ENCODE results near the gene CCDC183.

DNA sequence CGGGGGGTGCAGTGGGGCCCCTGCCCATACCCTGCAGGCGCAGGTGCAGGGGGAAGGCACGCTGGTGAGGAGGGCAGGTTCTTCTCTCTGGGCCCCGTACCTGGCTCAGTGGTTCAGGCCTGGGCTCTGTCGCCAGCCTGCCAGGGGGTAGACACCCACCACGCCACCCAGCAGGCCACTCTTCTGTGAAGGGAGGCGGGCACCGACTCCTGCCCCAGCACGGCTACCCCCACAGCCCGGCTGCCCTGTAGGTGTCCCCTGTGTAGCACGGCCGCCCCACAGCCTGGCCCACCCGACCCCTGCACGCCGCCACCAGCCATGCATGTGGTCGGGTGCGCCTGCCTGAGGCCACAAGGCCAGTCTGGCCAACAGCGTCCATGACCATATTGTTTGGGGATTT is 49.5 kb upstream of the CCDC183 start:
- TF ChIP-seq CTCF (IDR thresholded peaks at IDR 0.05) = no peak
- no peak for TF ChIP-seq POLR2A (IDR thresholded peaks at IDR 0.05)
